Panc1 (cell line): ENCODE data around the gene FOXK1. TPM values are rescaled to one million over a fixed set of nuclear protein-coding genes. Genes with fewer than 3 reads are reported as not detected.

Experiments
- ATAC-seq: fragments of 200-7000 bp; cut with Tn5 transposase; 2 replicates; pipeline ENCODE4 v1.9.1; 2020; ENCODE audit warnings: mild to moderate bottlenecking, moderate library complexity
- BruUV-seq: library from RNA; stranded (reverse); fragments of 400-500 nt; replicated peaks from 2 replicates; lab custom pipeline; 2021; lab: Mats Ljungman, UMichigan
- CTCF ChIA-PET: fragments of 300-600 bp; sonication (Branson Sonifier 250); formaldehyde crosslinking; loops from one replicate; lab custom pipeline; 2022; ENCODE audit warnings: antibody characterized with exemption; lab: Charles Lee
- POLR2A ChIA-PET: fragments of 300-600 bp; sonication (Branson Sonifier 250); formaldehyde crosslinking; loops from one replicate; lab custom pipeline; 2022; ENCODE audit warnings: antibody characterized with exemption; lab: Charles Lee
- DNase-seq: peaks from one replicate; pipeline ENCODE4 v3.0.0-alpha.2; 2010; ENCODE audit warnings: low read depth, low spot score
- H3K27ac ChIP-seq: 2 replicates; pipeline ENCODE4 v1.5.1; 2011; ENCODE audit warnings: mild to moderate bottlenecking, low read length, inconsistent platforms
- H3K27me3 ChIP-seq: fragments of 200-500 bp; sonication (Bioruptor generic); 2 replicates; pipeline ENCODE4 v1.6.0; 2014; ENCODE audit warnings: low read length, inconsistent platforms; ENCODE audit not compliant: control insufficient read depth, insufficient read depth
- H3K36me3 ChIP-seq: fragments of 200-500 bp; sonication (Bioruptor generic); 2 replicates; pipeline ENCODE4 v1.5.1; 2014; ENCODE audit warnings: inconsistent platforms, mild to moderate bottlenecking, low read length, moderate library complexity; ENCODE audit not compliant: control insufficient read depth, insufficient read depth
- H3K4me1 ChIP-seq: 2 replicates; pipeline ENCODE4 v1.5.1; 2011; ENCODE audit warnings: inconsistent platforms, mild to moderate bottlenecking, low read length, moderate library complexity; ENCODE audit not compliant: control insufficient read depth, insufficient read depth
- H3K4me3 ChIP-seq, 2 experiments: 2 replicates each; pipeline ENCODE4 v1.5.1; 2011 to 2012; ENCODE audit warnings: low read depth in 2 of 2, low read length in 2 of 2, mild to moderate bottlenecking in 2 of 2, inconsistent platforms in 1 of 2, moderate library complexity in 1 of 2
- H3K9me3 ChIP-seq: fragments of 200-500 bp; sonication (Bioruptor generic); 2 replicates; pipeline ENCODE4 v1.5.1; 2014; ENCODE audit warnings: low read depth, mild to moderate bottlenecking, inconsistent platforms, low read length, moderate library complexity; ENCODE audit not compliant: control insufficient read depth, insufficient read depth
- CTCF ChIP-seq: fragments of 450-650 bp; IDR thresholded peaks from 2 replicates; pipeline ENCODE4 v1.5.1; 2017; ENCODE audit warnings: mild to moderate bottlenecking
- POLR2AphosphoS5 ChIP-seq: IDR thresholded peaks from 2 replicates; pipeline ENCODE4 v1.6.1; 2012; ENCODE audit warnings: mild to moderate bottlenecking, low read depth, low read length, moderate library complexity
- REST ChIP-seq, 2 experiments: IDR thresholded peaks; 2 replicates each; pipeline ENCODE4 v1.6.1; 2011 to 2012; ENCODE audit warnings: low read depth in 2 of 2, control low read depth in 1 of 2, low read length in 1 of 2, mild to moderate bottlenecking in 1 of 2, moderate library complexity in 1 of 2; ENCODE audit not compliant: insufficient read depth in 1 of 2
- SIN3A ChIP-seq: IDR thresholded peaks from 2 replicates; pipeline ENCODE4 v1.6.1; 2012; ENCODE audit warnings: low read depth, mild to moderate bottlenecking, low read length, moderate library complexity, borderline replicate concordance; ENCODE audit not compliant: insufficient read depth
- TCF7L2 ChIP-seq: IDR thresholded peaks from 2 replicates; pipeline ENCODE4 v1.6.1; 2011; ENCODE audit warnings: mild to moderate bottlenecking, low read depth, low read length, inconsistent platforms
- in situ Hi-C: cut with HindIII; loops from 2 replicates; pipeline ENCODE4 v1.10.0; 2016; ENCODE audit warnings: low sequenced_read_pairs, low pct_unique_long_range_greater_than_20kb
- intact Hi-C: fragments of 100-400 bp; cut with micrococcal nuclease; formaldehyde crosslinking; loops from one replicate; pipeline ENCODE4 v1.10.0; 2022; ENCODE audit not compliant: unreplicated experiment
- total RNA-seq: library from RNA; stranded (reverse); gene quantifications from one replicate; pipeline ENCODE4 v1.2.1, GENCODE V29; 2021; ENCODE audit not compliant: unreplicated experiment

The FOXK1 gene
- total RNA-seq, 1 experiment from 2014 or later, result 72.7 TPM

GRCh38 chr7:4655896-4656295, 26.2 kb upstream of the FOXK1 start:
- H3K9me3 ChIP-seq, result peaks cover 8% of the 10 kb centered on the region; the same call in 1 of the 2 replicates
- TF ChIP-seq SIN3A (no peak), CTCF (no peak), TCF7L2 (no peak), POLR2AphosphoS5 (no peak), REST (IDR thresholded peaks at IDR 0.05; ENCODE audit: insufficient read depth in 1 of 2, low read depth in 2 of 2, low read length in 1 of 2) (no peak)
- H3K4me3 ChIP-seq, result no peak overlapping the region
- in situ Hi-C loops, result no loop called here
- ChIA-PET CTCF (no interaction called here), POLR2A (interaction anchor here (0.7 kb wide), 1 partner anchor 1833 kb away, joined by 4 read pairs; no protein-coding TSS in a partner anchor)
- intact Hi-C loops, result no loop called here
- BruUV-seq, result no TSS peak
- H3K36me3 ChIP-seq, result no peaks in the 10 kb centered on the region
- ATAC-seq (no peak), DNase-seq (no peak)
- no peaks in the 10 kb centered on the region for H3K4me1 ChIP-seq
- no peak overlapping the region for H3K27ac ChIP-seq
- no peaks in the 10 kb centered on the region for H3K27me3 ChIP-seq

GRCh38 chr7:4657640-4658417, 24.3 kb upstream of the FOXK1 start:
- Histone ChIP-seq H3K9me3 (peaks cover 8% of the 10 kb centered on the region; the same call in 1 of the 2 replicates), H3K27me3 (no peaks in the 10 kb centered on the region), H3K27ac (no peak overlapping the region), H3K36me3 (no peaks in the 10 kb centered on the region), H3K4me3 (no peak overlapping the region), H3K4me1 (no peaks in the 10 kb centered on the region)
- intact Hi-C loops (no loop called here), in situ Hi-C loops (no loop called here)
- no TSS peak for BruUV-seq
- ATAC-seq (no peak), DNase-seq (no peak)
- ChIA-PET POLR2A (interaction anchor here (0.6 kb wide), 1 partner anchor 27 kb away, joined by 7 read pairs; no protein-coding TSS in a partner anchor), CTCF (no interaction called here)
- no peak for TF ChIP-seq REST (IDR thresholded peaks at IDR 0.05; ENCODE audit: insufficient read depth in 1 of 2, low read depth in 2 of 2, low read length in 1 of 2)
- TF ChIP-seq TCF7L2, result no peak
- TF ChIP-seq CTCF, result no peak
- TF ChIP-seq SIN3A, result no peak
- TF ChIP-seq POLR2AphosphoS5, result no peak
